Trophoblast cell (in vitro differentiated cells and primary cell): ENCODE measurements around the gene SMCO2.

Experiments
- DNase-seq, 2 donors: peaks; one replicate each; pipeline ENCODE4 v3.0.0-alpha.2; 2016
- H2AFZ ChIP-seq: 2 replicates; pipeline ENCODE4 v1.6.1; 2013; ENCODE audit warnings: low read length, moderate library complexity, mild to moderate bottlenecking; ENCODE audit not compliant: insufficient read depth, poor library complexity
- H2AK5ac ChIP-seq: 2 replicates; pipeline ENCODE4 v1.6.1; 2013; ENCODE audit warnings: mild to moderate bottlenecking, low read length
- H2BK120ac ChIP-seq: 2 replicates; pipeline ENCODE4 v1.6.1; 2013; ENCODE audit warnings: low read length, mild to moderate bottlenecking, moderate library complexity; ENCODE audit not compliant: insufficient read depth, poor library complexity
- H2BK12ac ChIP-seq: 2 replicates; pipeline ENCODE4 v1.6.1; 2013; ENCODE audit warnings: mild to moderate bottlenecking, low read length, moderate library complexity
- H2BK5ac ChIP-seq: 2 replicates; pipeline ENCODE4 v1.6.1; 2013; ENCODE audit warnings: low read length, low read depth, moderate library complexity, mild to moderate bottlenecking; ENCODE audit not compliant: poor library complexity
- H3K14ac ChIP-seq: 2 replicates; pipeline ENCODE4 v1.6.1; 2013; ENCODE audit warnings: mild to moderate bottlenecking, low read length
- H3K18ac ChIP-seq: 2 replicates; pipeline ENCODE4 v1.6.1; 2013; ENCODE audit warnings: mild to moderate bottlenecking, low read length
- H3K23ac ChIP-seq: 2 replicates; pipeline ENCODE4 v1.6.1; 2013; ENCODE audit warnings: low read length
- H3K27ac ChIP-seq: 2 replicates; pipeline ENCODE4 v1.5.1; 2013; ENCODE audit warnings: low read depth, mild to moderate bottlenecking, inconsistent platforms, low read length, moderate library complexity
- H3K27me3 ChIP-seq: 2 replicates; pipeline ENCODE4 v1.6.1; 2013; ENCODE audit warnings: inconsistent platforms, mild to moderate bottlenecking, low read length, moderate library complexity; ENCODE audit not compliant: insufficient read depth
- H3K36me3 ChIP-seq, 2 experiments: 1 replicate in 1 of 2; 2 replicates in 1 of 2; pipeline ENCODE4 v1.6.1; 2013; ENCODE audit warnings: low read length in 2 of 2, mild to moderate bottlenecking in 2 of 2, moderate library complexity in 1 of 2; ENCODE audit not compliant: insufficient read depth in 2 of 2, control insufficient read depth in 1 of 2
- H3K4ac ChIP-seq: 2 replicates; pipeline ENCODE4 v1.6.1; 2013; ENCODE audit warnings: low read depth, mild to moderate bottlenecking, low read length, moderate library complexity
- H3K4me1 ChIP-seq, 2 experiments: 1 replicate in 1 of 2; 2 replicates in 1 of 2; pipeline ENCODE4 v1.6.1; 2013; ENCODE audit warnings: low read length in 2 of 2, mild to moderate bottlenecking in 2 of 2, moderate library complexity in 1 of 2; ENCODE audit not compliant: insufficient read depth in 2 of 2, control insufficient read depth in 1 of 2
- H3K4me2 ChIP-seq: 2 replicates; pipeline ENCODE4 v1.6.1; 2013; ENCODE audit warnings: inconsistent platforms, mild to moderate bottlenecking, low read length, moderate library complexity
- H3K4me3 ChIP-seq: 2 replicates; pipeline ENCODE4 v1.5.1; 2013; ENCODE audit warnings: mild to moderate bottlenecking, low read depth, low read length, inconsistent platforms
- H3K79me1 ChIP-seq: one replicate; pipeline ENCODE4 v1.6.1; 2013; ENCODE audit warnings: low read length
- H3K79me2 ChIP-seq: 2 replicates; pipeline ENCODE4 v1.6.1; 2013; ENCODE audit warnings: low read length, mild to moderate bottlenecking; ENCODE audit not compliant: control insufficient read depth, insufficient read depth, poor library complexity
- H3K9ac ChIP-seq: 2 replicates; pipeline ENCODE4 v1.6.1; 2013; ENCODE audit warnings: mild to moderate bottlenecking, low read length
- H3K9me3 ChIP-seq: 2 replicates; pipeline ENCODE4 v1.6.1; 2013; ENCODE audit warnings: low read depth, mild to moderate bottlenecking, control low read depth, inconsistent platforms, low read length; ENCODE audit not compliant: insufficient read depth
- H4K12ac ChIP-seq: 2 replicates; pipeline ENCODE4 v1.6.1; 2013; ENCODE audit warnings: low read depth, mild to moderate bottlenecking, low read length, moderate library complexity
- H4K8ac ChIP-seq: 2 replicates; pipeline ENCODE4 v1.6.1; 2013; ENCODE audit warnings: low read depth, mild to moderate bottlenecking, low read length, moderate library complexity
- H4K91ac ChIP-seq: one replicate; pipeline ENCODE4 v1.6.1; 2013; ENCODE audit warnings: low read depth, mild to moderate bottlenecking, low read length, moderate library complexity
- WGBS: extraction: QIAGEN DNeasy Blood & Tissue Kit; methylation state at CpG from one replicate; pipeline ENCODE4 v1.1.7; 2013; ENCODE audit warnings: missing lambda C conversion rate; ENCODE audit not compliant: insufficient read length, insufficient coverage; ENCODE audit errors: extremely low coverage; 5-methylcytosine and 5-hydroxymethylcytosine counted together

The SMCO2 gene

DNA sequence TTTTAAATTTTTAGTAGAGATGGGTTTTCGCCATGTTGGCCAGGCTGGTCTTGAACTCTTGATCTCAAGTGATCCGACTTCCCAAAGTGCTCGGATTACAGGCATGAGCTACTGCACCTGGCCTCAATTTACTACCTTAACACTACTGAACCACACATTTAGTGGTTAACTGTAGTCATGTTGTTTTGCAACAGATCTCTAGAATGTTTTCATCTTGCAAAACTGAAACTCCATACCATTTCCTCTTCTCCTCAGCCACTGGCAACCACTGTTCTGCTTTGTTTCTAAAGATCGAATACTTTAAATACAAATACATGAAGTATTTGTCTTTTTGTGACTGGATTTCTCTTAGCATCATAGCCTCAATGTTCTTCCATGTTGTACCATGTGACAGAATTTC lies 15.4 kb upstream of the SMCO2 start:
- Histone ChIP-seq H2BK5ac (no peak overlapping the region), H3K27ac (no peak overlapping the region), H3K23ac (no peak overlapping the region), H3K27me3 (no peaks in the 10 kb centered on the region), H3K9me3 (no peaks in the 10 kb centered on the region), H4K12ac (no peak overlapping the region), H2AK5ac (no peak overlapping the region), H2AFZ (no peak overlapping the region), H4K8ac (no peak overlapping the region), H3K79me2 (no peaks in the 10 kb centered on the region), H3K9ac (no peak overlapping the region), H3K4me1 (peaks cover 4 to 7% of the 10 kb centered on the region in 2 experiments), H3K4me3 (no peak overlapping the region), H2BK12ac (no peak overlapping the region), H3K4ac (no peak overlapping the region), H3K36me3 (no peaks in the 10 kb centered on the region), H3K18ac (no peak overlapping the region), H4K91ac (no peak overlapping the region), H3K4me2 (no peak overlapping the region), H3K14ac (no peak overlapping the region), H2BK120ac (no peak overlapping the region), H3K79me1 (peaks cover 3% of the 10 kb centered on the region)
- WGBS = no CpG with 5 or more reads among the region's 4 CpGs
- DNase-seq = peak in 1 of 2 donors; percentile 38

DNA sequence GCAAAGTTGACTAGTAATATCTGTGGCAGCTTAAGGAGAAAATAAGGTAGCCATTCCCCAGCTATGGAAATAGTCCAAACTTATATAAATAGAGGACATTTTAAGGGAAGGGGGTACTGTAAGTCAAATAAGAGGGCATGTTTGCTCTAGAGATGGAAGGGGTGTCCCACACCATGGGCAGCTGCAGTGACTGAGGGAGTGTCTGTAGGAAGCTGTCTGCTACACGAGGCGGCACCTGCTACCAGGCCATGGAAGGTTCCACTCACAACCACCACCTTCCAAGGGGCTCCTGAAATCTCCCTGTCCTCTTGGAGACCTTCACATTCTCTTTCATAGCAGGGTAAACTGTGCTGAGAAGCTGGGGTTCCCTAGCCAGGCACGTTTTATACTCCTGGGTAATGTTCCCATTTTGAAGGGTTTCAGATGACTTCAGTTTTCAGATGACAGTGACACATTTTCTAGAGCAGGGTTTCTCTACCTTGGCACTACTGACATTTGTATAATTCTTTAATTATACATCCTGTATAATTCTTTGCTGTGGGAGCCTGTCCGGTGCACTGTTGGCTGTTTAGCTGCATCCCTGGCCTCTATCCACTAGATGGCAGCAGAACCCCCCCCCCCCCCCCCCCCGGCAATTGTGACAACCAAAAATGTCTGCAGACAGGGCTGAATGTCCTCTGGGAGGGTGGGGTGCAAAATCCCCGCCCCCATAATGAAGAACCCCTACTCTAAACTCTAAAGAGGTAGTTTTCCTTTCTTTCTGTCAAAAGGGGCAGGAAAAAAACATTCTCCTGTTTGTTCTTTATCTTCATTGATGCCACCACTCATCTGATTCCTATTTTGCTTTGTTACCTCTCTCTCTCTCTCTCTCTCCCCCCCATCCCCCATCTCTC lies 11.6 kb upstream of the SMCO2 start:
- Histone ChIP-seq H4K12ac (no peak overlapping the region), H3K9ac (no peak overlapping the region), H2BK5ac (no peak overlapping the region), H3K9me3 (no peaks in the 10 kb centered on the region), H4K91ac (peak overlapping the region; percentile 10), H3K23ac (no peak overlapping the region), H3K18ac (no peak overlapping the region), H3K79me1 (no peaks in the 10 kb centered on the region), H3K27me3 (no peaks in the 10 kb centered on the region), H3K4me1 (no peaks in the 10 kb centered on the region), H3K4ac (no peak overlapping the region), H2BK12ac (peak overlapping the region; percentile 59), H2AK5ac (no peak overlapping the region), H3K14ac (no peak overlapping the region), H2AFZ (no peak overlapping the region), H3K27ac (no peak overlapping the region), H3K36me3 (no peaks in the 10 kb centered on the region), H4K8ac (no peak overlapping the region), H3K4me3 (no peak overlapping the region), H3K4me2 (no peak overlapping the region), H3K79me2 (no peaks in the 10 kb centered on the region), H2BK120ac (no peak overlapping the region)
- WGBS = no CpG with 5 or more reads among the region's 6 CpGs
- DNase-seq = peak in 1 of 2 donors; percentile 17

DNA sequence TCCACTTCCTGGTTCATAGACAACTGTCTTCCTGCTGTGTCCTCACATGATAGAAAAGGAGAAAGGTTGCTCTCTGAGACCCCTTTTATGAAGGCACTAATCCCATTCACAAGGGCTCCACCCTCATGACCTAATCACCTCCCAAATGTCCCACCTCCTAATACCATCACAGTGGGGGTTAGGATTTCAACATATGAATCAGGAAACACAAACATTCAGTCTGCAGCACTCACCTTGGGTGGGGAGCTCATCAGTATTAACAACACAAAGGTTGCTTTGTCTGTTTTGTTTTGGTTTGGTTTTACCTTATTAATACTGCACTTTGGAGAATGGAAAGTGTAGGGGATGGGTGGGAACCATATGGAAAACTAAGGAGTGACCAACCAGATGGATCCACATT lies 10.5 kb upstream of the SMCO2 start:
- Histone ChIP-seq H3K27me3 (no peaks in the 10 kb centered on the region), H3K14ac (no peak overlapping the region), H2BK120ac (no peak overlapping the region), H2BK12ac (no peak overlapping the region), H2AFZ (no peak overlapping the region), H2BK5ac (no peak overlapping the region), H3K79me2 (no peaks in the 10 kb centered on the region), H4K12ac (no peak overlapping the region), H3K4me1 (no peaks in the 10 kb centered on the region), H4K8ac (no peak overlapping the region), H3K4ac (no peak overlapping the region), H3K79me1 (no peaks in the 10 kb centered on the region), H3K4me3 (no peak overlapping the region), H2AK5ac (no peak overlapping the region), H3K4me2 (no peak overlapping the region), H3K36me3 (no peaks in the 10 kb centered on the region), H3K18ac (no peak overlapping the region), H4K91ac (no peak overlapping the region), H3K9me3 (no peaks in the 10 kb centered on the region), H3K23ac (no peak overlapping the region), H3K9ac (no peak overlapping the region), H3K27ac (no peak overlapping the region)
- DNase-seq = no peak

DNA sequence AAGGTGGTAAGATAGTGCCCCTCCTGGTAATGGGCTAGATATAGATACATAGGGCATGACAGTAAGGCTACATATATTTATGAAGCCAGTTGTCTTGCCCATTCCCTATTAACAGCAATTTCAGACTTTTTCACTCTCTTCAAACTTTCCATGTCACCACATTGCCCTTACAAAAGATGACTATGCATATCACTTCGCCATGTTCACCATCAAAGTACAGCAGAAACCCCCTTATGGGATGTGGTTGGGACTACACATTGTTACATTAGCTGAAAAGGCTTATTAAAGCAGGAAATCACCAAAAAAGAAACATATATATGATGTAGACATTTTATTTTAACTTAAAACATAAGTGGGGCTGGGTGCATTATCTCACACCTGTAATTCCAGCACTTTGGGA lies 9.8 kb upstream of the SMCO2 start:
- Histone ChIP-seq H3K4me3 (no peak overlapping the region), H3K4me1 (no peaks in the 10 kb centered on the region), H3K9ac (no peak overlapping the region), H3K27ac (no peak overlapping the region), H2BK12ac (no peak overlapping the region), H2AK5ac (no peak overlapping the region), H3K18ac (no peak overlapping the region), H3K4me2 (no peak overlapping the region), H4K12ac (no peak overlapping the region), H3K27me3 (no peaks in the 10 kb centered on the region), H3K79me2 (no peaks in the 10 kb centered on the region), H3K4ac (no peak overlapping the region), H3K36me3 (no peaks in the 10 kb centered on the region), H4K91ac (no peak overlapping the region), H3K79me1 (no peaks in the 10 kb centered on the region), H3K9me3 (no peaks in the 10 kb centered on the region), H3K23ac (no peak overlapping the region), H2BK5ac (no peak overlapping the region), H3K14ac (no peak overlapping the region), H4K8ac (no peak overlapping the region), H2AFZ (no peak overlapping the region), H2BK120ac (no peak overlapping the region)
- WGBS = no CpG with 5 or more reads among the region's 1 CpG
- DNase-seq = no peak
